Measurements from ENCODE around the gene GARNL3. TPM values are rescaled to one million over a fixed set of nuclear protein-coding genes. Genes with fewer than 3 reads are reported as not detected.

GARNL3 gene
- total RNA-seq, 1 experiment from 2014 or later = 6.1 TPM

DNA sequence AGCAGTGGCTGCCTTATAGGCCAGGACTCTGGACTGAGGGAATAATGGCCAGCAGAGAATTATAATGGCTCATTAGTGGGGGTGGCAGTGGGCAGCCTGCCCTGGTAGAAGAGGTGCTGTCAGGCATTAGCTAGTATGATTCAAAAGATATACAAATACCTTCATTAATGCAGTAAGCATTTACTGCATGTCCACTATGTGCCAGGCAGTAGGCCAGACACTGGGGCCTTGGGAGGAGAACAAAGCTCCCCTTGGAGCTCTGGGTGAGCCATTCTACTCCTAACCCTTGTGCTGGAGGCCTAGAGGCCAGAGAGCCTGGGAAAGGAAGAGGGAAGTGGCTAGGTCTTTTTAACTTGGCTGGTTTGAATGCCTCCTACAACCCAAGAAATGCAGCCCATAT is 2.0 kb upstream of the GARNL3 start:
- no TSS peak for BruUV-seq (replicated peaks)
- no peaks in the 10 kb centered on the region for H3K27me3 Mint-ChIP-seq (ENCODE audit: insufficient read depth, unreplicated experiment)
- H3K36me3 Mint-ChIP-seq (ENCODE audit: insufficient read depth, unreplicated experiment) = no peaks in the 10 kb centered on the region
- H3K4me3 Mint-ChIP-seq (ENCODE audit: unreplicated experiment) = no peak overlapping the region
- ChIA-PET POLR2A (interaction anchor here (0.6 kb wide), 1 partner anchor 21 kb away, joined by 3 read pairs; no protein-coding TSS in a partner anchor), CTCF (no interaction called here)
- H3K27ac Mint-ChIP-seq (ENCODE audit: low read depth, unreplicated experiment) = no peak overlapping the region
- TF ChIP-seq CTCF (IDR thresholded peaks at IDR 0.05; ENCODE audit: unreplicated experiment) = no peak
- no peak for DNase-seq (ENCODE audit: unreplicated experiment)
- intact Hi-C loops (cut with micrococcal nuclease) = no loop called here
- H3K4me1 Mint-ChIP-seq (ENCODE audit: insufficient read depth, unreplicated experiment) = no peaks in the 10 kb centered on the region
- no peaks in the 10 kb centered on the region for H3K9me3 Mint-ChIP-seq (ENCODE audit: unreplicated experiment)

DNA sequence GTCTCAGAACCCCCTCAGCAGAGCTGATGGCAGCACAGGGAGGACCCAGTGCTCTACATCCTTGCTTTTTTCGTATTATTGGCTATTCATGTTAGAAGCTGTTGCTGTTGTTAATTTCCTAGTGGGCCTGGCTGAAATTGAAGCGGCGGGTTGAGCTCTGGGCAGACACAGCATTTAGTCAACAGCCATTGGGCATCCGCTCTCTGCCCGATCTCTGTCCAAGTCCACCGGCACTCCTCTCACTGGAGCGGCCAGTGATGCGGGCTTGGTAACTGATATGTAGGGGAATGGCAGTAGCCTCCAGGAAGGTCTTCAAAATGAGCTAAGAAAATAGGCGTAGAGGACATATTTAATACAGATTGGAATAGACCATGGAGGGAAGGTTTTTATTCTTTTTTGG is 1.3 kb upstream of the GARNL3 start:
- no peak overlapping the region for H3K4me3 Mint-ChIP-seq (ENCODE audit: unreplicated experiment)
- no peaks in the 10 kb centered on the region for H3K36me3 Mint-ChIP-seq (ENCODE audit: insufficient read depth, unreplicated experiment)
- POLR2A ChIA-PET = interaction anchor here (1.0 to 1.3 kb wide), 2 partner anchors 8 to 10 kb away, joined by 3 to 4 read pairs; no protein-coding TSS in a partner anchor
- DNase-seq (ENCODE audit: unreplicated experiment) = no peak
- BruUV-seq (replicated peaks) = no TSS peak
- H3K9me3 Mint-ChIP-seq (ENCODE audit: unreplicated experiment) = no peaks in the 10 kb centered on the region
- intact Hi-C loops (cut with micrococcal nuclease) = no loop called here
- H3K27me3 Mint-ChIP-seq (ENCODE audit: insufficient read depth, unreplicated experiment) = no peaks in the 10 kb centered on the region
- no peak overlapping the region for H3K27ac Mint-ChIP-seq (ENCODE audit: low read depth, unreplicated experiment)
- no peaks in the 10 kb centered on the region for H3K4me1 Mint-ChIP-seq (ENCODE audit: insufficient read depth, unreplicated experiment)
- TF ChIP-seq CTCF (IDR thresholded peaks at IDR 0.05; ENCODE audit: unreplicated experiment) = no peak
- CTCF ChIA-PET = no interaction called here

GRCh38 chr9:127263664-127264063 is 910 bp upstream of the GARNL3 start:
- Mint-ChIP-seq H3K27ac (ENCODE audit: low read depth, unreplicated experiment) (no peak overlapping the region), H3K9me3 (ENCODE audit: unreplicated experiment) (no peaks in the 10 kb centered on the region), H3K36me3 (ENCODE audit: insufficient read depth, unreplicated experiment) (no peaks in the 10 kb centered on the region), H3K4me1 (ENCODE audit: insufficient read depth, unreplicated experiment) (no peaks in the 10 kb centered on the region), H3K4me3 (ENCODE audit: unreplicated experiment) (no peak overlapping the region), H3K27me3 (ENCODE audit: insufficient read depth, unreplicated experiment) (no peaks in the 10 kb centered on the region)
- CTCF ChIA-PET = no interaction called here
- no TSS peak for BruUV-seq (replicated peaks)
- POLR2A ChIA-PET = interaction anchor here (1.0 to 1.3 kb wide), 2 partner anchors 9 to 11 kb away, joined by 3 to 4 read pairs; no protein-coding TSS in a partner anchor
- no peak for TF ChIP-seq CTCF (IDR thresholded peaks at IDR 0.05; ENCODE audit: unreplicated experiment)
- no peak for DNase-seq (ENCODE audit: unreplicated experiment)
- intact Hi-C loops (cut with micrococcal nuclease) = no loop called here

DNA sequence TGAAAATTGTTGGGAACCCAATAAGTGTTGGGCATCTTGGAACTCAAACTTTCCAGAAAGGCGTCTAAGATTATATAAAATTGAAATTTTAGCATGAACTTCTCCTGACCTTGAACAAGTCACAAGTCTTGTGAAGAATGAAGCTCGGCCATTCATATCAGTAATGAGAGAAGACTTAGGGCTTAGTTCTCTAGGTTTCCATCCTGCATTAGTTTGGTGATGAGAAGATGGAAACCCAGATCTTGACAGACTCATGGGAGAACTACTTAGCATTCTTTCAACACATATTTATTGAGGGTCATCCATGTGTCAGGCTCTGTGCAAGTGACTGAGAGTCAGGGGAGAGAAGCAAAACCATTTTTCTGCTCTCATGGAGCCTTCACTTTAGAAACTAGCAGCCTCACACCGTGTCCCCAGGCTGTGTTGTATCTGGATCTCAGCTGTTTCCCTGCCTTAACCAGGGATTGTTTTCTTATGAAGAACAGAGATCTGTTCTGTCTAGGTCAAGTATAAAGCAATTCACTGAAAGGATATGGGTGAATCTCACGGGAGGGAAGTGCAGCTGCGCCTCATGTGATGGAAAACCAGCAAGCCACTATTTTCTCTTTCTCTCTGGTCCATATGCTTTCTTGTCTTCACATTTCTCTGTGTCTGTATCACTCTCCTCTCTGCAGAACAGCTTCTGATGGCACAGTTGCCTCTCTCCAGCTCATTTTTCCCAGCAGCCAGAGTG is 3.4 kb downstream of the GARNL3 start:
- no TSS peak for BruUV-seq (replicated peaks)
- intact Hi-C loops (cut with micrococcal nuclease) = no loop called here
- TF ChIP-seq CTCF (IDR thresholded peaks at IDR 0.05; ENCODE audit: unreplicated experiment) = no peak
- no peak for DNase-seq (ENCODE audit: unreplicated experiment)
- POLR2A ChIA-PET = no interaction called here
- no peaks in the 10 kb centered on the region for H3K36me3 Mint-ChIP-seq (ENCODE audit: insufficient read depth, unreplicated experiment)
- no peak overlapping the region for H3K4me3 Mint-ChIP-seq (ENCODE audit: unreplicated experiment)
- no peaks in the 10 kb centered on the region for H3K9me3 Mint-ChIP-seq (ENCODE audit: unreplicated experiment)
- no peaks in the 10 kb centered on the region for H3K4me1 Mint-ChIP-seq (ENCODE audit: insufficient read depth, unreplicated experiment)
- CTCF ChIA-PET = interaction anchor here (1.2 kb wide), 1 partner anchor 129 kb away, joined by 3 read pairs; the partner anchor contains the start of gene SLC2A8
- H3K27me3 Mint-ChIP-seq (ENCODE audit: insufficient read depth, unreplicated experiment) = no peaks in the 10 kb centered on the region
- no peak overlapping the region for H3K27ac Mint-ChIP-seq (ENCODE audit: low read depth, unreplicated experiment)

All from MCF 10A (cell line).